Subcutaneous abdominal adipose tissue (tissue), 5 donors: ENCODE measurements around the gene CYBC1.
A peak's percentile ranks its signal among the peaks of the same experiment; 100 is the strongest.

Source experiments
- H3K27ac ChIP-seq: one replicate; pipeline ENCODE4 v1.7.0; 2013; ENCODE audit warnings: low read depth, mild to moderate bottlenecking, inconsistent platforms, low read length, moderate library complexity
- H3K27me3 ChIP-seq, 5 donors: one replicate each; pipeline ENCODE4 v1.7.0; 2013; ENCODE audit warnings: low read length in 5 of 5, inconsistent platforms in 1 of 5; ENCODE audit not compliant: control insufficient read depth in 5 of 5, insufficient read depth in 4 of 5
- H3K36me3 ChIP-seq, 5 donors: one replicate each; pipeline ENCODE4 v1.7.0; 2013; ENCODE audit warnings: low read length in 5 of 5; ENCODE audit not compliant: control insufficient read depth in 5 of 5, insufficient read depth in 5 of 5
- H3K4me1 ChIP-seq, 5 donors: one replicate each; pipeline ENCODE4 v1.7.0; 2013; ENCODE audit warnings: low read length in 5 of 5, mild to moderate bottlenecking in 3 of 5, moderate library complexity in 1 of 5; ENCODE audit not compliant: control insufficient read depth in 5 of 5, insufficient read depth in 5 of 5
- H3K4me3 ChIP-seq, 5 donors: one replicate each; pipeline ENCODE4 v1.7.0; 2013; ENCODE audit warnings: low read length in 5 of 5, low read depth in 1 of 5
- H3K9ac ChIP-seq, 5 donors: one replicate each; pipeline ENCODE4 v1.7.0; 2013; ENCODE audit warnings: low read length in 5 of 5, mild to moderate bottlenecking in 4 of 5, moderate library complexity in 3 of 5
- H3K9me3 ChIP-seq, 5 donors: one replicate each; pipeline ENCODE4 v1.7.0; 2013; ENCODE audit warnings: low read length in 5 of 5; ENCODE audit not compliant: control insufficient read depth in 5 of 5
- donor health status: healthy.
- donor health status: healthy.
- donor health status: healthy.
- donor health status: healthy.
- donor health status: healthy.

CYBC1 gene

GRCh38 chr17:82450357-82451106, at the start of gene CYBC1:
Gene CYBC1, minus strand, starts transcription at chr17:82450752. Its CDS starts 1,498 bp downstream, at chr17:82449254.
- H3K27ac ChIP-seq: peak within 1 kb of the TSS; percentile 86
- peak within 1 kb of the TSS; percentile 84 to 88 (median 86) for H3K4me3 ChIP-seq
- peaks cover 0 to 35% (median 30%) of the 10 kb centered on the region in 5 donors for H3K4me1 ChIP-seq
- H3K9ac ChIP-seq: peak within 1 kb of the TSS; percentile 56 to 86 (median 81)
- H3K27me3 ChIP-seq: no peaks in the 10 kb centered on the region
- peaks cover 0 to 12% (median 4%) of the 10 kb centered on the region in 5 donors for H3K36me3 ChIP-seq
- H3K9me3 ChIP-seq: no peaks in the 10 kb centered on the region

- Histone ChIP-seq H3K4me1 (peaks cover 0 to 32% (median 23%) of the 10 kb centered on the region in 5 donors), H3K4me3 (peak overlapping the region; percentile 57 to 76 (median 72)), H3K9ac (peak overlapping the region in 4 of 5 donors; percentile 66 to 85 (median 72)), H3K27me3 (no peaks in the 10 kb centered on the region), H3K27ac (peak overlapping the region; percentile 76), H3K36me3 (no peaks in the 10 kb centered on the region), H3K9me3 (no peaks in the 10 kb centered on the region)
Measured at GRCh38 chr17:82497483-82498405, 47.2 kb upstream of the CYBC1 start.

GRCh38 chr17:82496529-82497434, 46.2 kb upstream of the CYBC1 start:
- peak overlapping the region in 4 of 5 donors; percentile 47 to 76 (median 62) for H3K4me3 ChIP-seq
- H3K9ac ChIP-seq: peak overlapping the region in 3 of 5 donors; percentile 53 to 84 (median 61)
- H3K4me1 ChIP-seq: peaks cover 0 to 32% (median 23%) of the 10 kb centered on the region in 5 donors
- no peaks in the 10 kb centered on the region for H3K36me3 ChIP-seq
- no peaks in the 10 kb centered on the region for H3K27me3 ChIP-seq
- H3K27ac ChIP-seq: peak overlapping the region; percentile 24
- no peaks in the 10 kb centered on the region for H3K9me3 ChIP-seq

- peaks cover 0 to 32% (median 23%) of the 10 kb centered on the region in 5 donors for H3K4me1 ChIP-seq
- H3K27me3 ChIP-seq: no peaks in the 10 kb centered on the region
- peak overlapping the region; percentile 24 for H3K27ac ChIP-seq
- H3K36me3 ChIP-seq: no peaks in the 10 kb centered on the region
- H3K9me3 ChIP-seq: no peaks in the 10 kb centered on the region
- no peak overlapping the region for H3K9ac ChIP-seq
- no peak overlapping the region for H3K4me3 ChIP-seq
Measured at GRCh38 chr17:82495844-82496528, 45.4 kb upstream of the CYBC1 start.

GRCh38 chr17:82494236-82495055, 43.9 kb upstream of the CYBC1 start:
- peak overlapping the region; percentile 15 for H3K27ac ChIP-seq
- H3K27me3 ChIP-seq: no peaks in the 10 kb centered on the region
- H3K9me3 ChIP-seq: no peaks in the 10 kb centered on the region
- H3K4me3 ChIP-seq: peak overlapping the region in 2 of 5 donors; percentile 10 to 22
- H3K4me1 ChIP-seq: peaks cover 0 to 33% (median 25%) of the 10 kb centered on the region in 5 donors
- no peak overlapping the region for H3K9ac ChIP-seq
- H3K36me3 ChIP-seq: peaks cover 0 to 1% (median 0%) of the 10 kb centered on the region in 5 donors

- Histone ChIP-seq H3K9me3 (no peaks in the 10 kb centered on the region), H3K4me3 (no peak overlapping the region), H3K9ac (no peak overlapping the region), H3K27me3 (no peaks in the 10 kb centered on the region), H3K27ac (peak overlapping the region; percentile 37), H3K36me3 (peaks cover 0 to 12% (median 0%) of the 10 kb centered on the region in 5 donors), H3K4me1 (peaks cover 2 to 38% (median 34%) of the 10 kb centered on the region in 5 donors)
Measured at GRCh38 chr17:82493226-82493781, 42.8 kb upstream of the CYBC1 start.

- Histone ChIP-seq H3K36me3 (peaks cover 0 to 15% (median 4%) of the 10 kb centered on the region in 5 donors), H3K27ac (peak overlapping the region; percentile 37), H3K9ac (no peak overlapping the region)
Measured at GRCh38 chr17:82492643-82493225, 42.2 kb upstream of the CYBC1 start.

GRCh38 chr17:82491533-82491932, 41.0 kb upstream of the CYBC1 start:
- Histone ChIP-seq H3K27ac (no peak overlapping the region), H3K27me3 (no peaks in the 10 kb centered on the region), H3K4me3 (no peak overlapping the region), H3K4me1 (peaks cover 2 to 32% (median 29%) of the 10 kb centered on the region in 5 donors), H3K36me3 (peaks cover 0 to 27% (median 12%) of the 10 kb centered on the region in 5 donors), H3K9ac (no peak overlapping the region), H3K9me3 (no peaks in the 10 kb centered on the region)

More at GRCh38 chr17:82492643-82493225, 42.2 kb upstream of the CYBC1 start:
- Histone ChIP-seq H3K4me3 (no peak overlapping the region), H3K9me3 (no peaks in the 10 kb centered on the region), H3K4me1 (peaks cover 2 to 39% (median 36%) of the 10 kb centered on the region in 5 donors), H3K27me3 (no peaks in the 10 kb centered on the region)
